SH-SY5Y (cell line): ENCODE results near the gene KCNJ12.

Source experiments
- GATA2 ChIP-seq: IDR thresholded peaks from 2 replicates; pipeline ENCODE4 v1.6.1; 2011; ENCODE audit warnings: mild to moderate bottlenecking, low read depth, low read length
- GATA3 ChIP-seq: IDR thresholded peaks from 2 replicates; pipeline ENCODE4 v1.6.1; 2011; ENCODE audit warnings: low read depth, mild to moderate bottlenecking, low read length, moderate library complexity

Gene KCNJ12

DNA sequence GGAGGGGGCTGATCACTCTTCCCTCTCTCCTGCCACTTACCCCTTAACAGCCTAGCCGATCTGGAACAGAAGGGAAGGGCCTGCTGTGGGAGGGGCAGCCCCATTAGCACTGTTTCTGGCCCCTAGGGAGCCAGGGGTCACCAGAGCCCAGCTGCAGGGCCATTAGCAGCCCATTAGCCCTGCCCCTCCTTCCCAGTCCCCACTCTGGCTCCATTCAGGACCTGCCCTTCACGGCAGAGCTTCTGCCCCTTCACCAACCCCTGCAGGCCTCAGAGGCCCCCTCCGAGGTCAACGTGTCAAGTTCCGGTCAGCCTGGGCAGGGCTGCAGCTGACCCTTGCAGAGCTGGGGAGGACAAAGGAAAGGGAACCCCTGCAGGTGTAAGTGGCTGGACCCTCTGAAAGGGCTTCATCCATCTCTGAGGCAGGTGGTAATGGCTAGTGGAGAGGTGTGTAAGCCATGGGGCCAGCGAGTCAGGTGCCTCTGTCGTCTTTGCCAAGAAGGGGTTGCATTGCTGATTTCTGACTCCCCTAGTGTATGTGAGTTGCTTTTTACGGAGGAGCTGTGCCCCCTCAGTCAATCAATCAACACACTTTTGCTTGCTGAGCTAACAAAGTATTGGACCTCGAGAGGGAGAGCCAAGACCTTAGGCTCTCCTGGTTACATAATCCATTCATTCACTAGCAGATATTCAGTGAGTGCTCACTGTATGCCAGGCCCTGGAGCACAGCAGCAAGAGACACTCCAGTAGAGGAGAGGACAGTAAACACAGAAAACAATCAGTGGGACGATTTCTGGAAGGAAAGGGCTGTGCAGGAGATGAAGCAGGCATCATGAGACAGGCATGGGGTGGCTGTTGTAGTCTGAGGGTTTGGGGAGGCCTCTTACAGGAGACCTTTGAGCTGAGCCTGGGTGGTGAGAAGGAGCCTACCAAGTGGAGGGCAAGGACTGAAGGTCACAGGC lies 18.2 kb upstream of the KCNJ12 start:
- TF ChIP-seq GATA2 = no peak
- TF ChIP-seq GATA3 = no peak

- TF ChIP-seq GATA2 (no peak), GATA3 (no peak)
Observed at GRCh38 chr17:21358682-21359482, 17.3 kb upstream of the KCNJ12 start.

DNA sequence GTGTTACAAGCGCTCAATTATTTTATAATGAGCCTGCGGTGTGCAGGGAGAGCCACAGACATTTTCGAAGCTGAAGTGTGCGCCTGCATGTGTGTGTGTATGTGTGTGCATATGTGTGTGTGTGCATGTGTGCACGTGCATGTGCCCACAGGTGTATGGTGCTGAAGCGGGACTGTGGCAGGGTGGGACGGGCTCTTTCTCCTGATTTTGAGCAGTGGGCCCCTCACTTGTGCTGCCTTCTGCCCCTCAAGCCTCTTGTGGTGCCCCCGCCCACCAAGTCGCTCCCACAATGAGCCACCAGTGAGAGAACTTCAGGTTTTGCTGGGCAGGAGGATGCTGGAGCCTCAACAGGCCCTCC lies 16.7 kb upstream of the KCNJ12 start:
- no peak for TF ChIP-seq GATA2
- TF ChIP-seq GATA3 = no peak

- TF ChIP-seq GATA2 = no peak
- no peak for TF ChIP-seq GATA3
Observed at GRCh38 chr17:21360048-21360447, 16.1 kb upstream of the KCNJ12 start.

DNA sequence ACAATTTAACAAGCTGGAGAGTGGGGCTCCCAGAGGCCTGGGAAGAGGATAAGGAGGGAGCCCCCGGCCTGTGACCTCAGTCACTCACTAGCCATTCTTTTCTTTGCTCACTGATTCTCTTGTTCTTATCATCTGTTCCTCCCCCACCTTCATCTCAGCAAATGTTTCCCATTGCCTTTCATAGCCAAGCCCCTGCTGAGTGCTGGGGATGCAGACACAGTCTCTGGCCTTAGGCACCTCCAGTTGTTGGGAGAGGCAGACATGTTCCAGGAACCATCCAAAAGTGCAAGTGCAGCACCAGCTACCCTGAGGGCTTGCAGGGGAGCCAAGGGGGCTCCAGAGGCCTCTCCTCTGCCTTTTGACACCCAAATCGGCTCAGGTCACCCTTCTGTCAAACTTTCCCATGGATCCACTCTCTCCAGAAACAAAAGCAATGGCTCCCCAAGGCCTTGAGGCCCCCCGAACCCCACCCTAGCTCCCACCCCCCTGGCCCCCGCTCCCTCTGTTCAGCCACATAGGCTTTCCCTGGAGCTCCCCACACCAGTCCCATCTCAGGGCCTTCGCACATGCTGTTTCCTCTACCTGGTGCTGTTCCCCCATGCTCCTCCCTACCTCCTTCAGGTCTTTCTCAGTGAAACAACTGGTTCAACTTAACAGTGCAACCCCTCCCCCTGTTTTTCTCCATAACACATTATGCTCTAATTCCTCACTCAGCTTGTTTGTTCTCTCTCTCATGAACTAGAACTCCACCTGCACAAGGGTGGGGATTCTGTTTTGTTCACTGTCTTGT lies 14.9 kb upstream of the KCNJ12 start:
- TF ChIP-seq GATA3 (no peak), GATA2 (no peak)

DNA sequence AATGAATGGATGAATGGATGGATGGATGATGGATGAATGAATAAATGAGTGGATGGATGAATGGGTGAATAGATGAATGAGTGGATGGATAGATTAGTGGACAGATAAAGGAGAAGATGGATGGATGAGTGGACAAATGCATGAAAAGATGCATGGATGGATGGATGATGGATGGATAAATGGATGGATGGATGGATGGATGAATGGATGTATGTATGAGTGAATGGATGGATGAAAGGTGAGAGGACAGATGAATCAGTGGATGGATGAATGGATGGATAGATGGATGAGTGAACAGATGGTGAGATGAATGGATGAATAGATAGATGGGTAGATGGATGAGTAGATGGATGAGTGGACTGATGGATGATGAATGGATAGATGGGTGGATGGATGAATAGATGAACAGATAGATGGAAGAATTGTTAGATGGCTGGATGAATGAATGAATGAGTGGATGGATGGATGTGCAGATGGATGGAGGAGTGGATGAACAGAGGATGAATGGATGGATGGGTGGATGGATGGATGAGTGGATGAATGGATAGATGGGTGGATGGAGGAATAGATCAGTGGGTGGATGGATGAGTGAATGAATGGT lies 13.7 kb upstream of the KCNJ12 start:
- TF ChIP-seq GATA2 = no peak
- no peak for TF ChIP-seq GATA3

DNA sequence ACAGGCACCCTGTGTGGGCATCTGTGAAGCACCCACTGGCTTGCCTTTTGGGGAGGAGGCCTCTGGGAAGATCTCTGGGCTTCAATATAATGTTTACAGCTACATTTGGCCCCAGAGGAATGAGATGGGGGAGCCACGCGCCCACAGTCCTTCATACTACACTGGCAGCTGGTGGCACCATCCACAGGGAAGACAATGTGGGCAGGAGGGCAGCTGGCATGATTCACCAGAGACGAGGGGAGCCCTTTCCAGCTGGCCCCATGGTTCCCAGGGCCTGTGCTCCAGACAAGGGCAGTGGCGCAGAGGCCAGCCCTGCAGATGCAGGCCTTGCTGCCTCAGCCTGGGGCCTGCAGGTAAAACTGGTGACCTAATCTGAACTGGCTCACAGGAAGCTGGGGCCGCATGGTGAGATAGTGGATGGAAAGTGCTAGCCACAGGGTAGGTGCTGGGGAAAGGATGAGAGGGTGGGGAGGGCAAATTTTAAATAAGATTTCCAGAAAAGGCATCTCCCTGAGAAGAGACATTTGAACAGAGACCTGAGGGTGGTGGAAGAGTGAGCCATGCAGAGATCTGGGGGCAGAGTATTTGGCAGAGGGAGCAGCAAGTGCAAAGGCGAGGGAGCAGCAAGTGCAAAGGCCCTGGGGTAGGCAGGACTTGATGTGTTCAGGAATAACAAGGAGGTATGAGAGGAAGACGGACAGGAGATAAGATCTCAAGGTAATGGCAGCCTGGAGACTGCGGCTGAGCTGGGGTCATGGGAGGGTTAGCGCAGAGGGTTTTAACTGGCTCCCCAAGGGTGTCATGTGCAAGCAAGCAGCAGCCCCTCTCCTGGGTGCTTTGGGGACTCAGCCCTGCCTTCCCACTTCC lies 12.1 kb upstream of the KCNJ12 start:
- TF ChIP-seq GATA2 (no peak), GATA3 (no peak)

- TF ChIP-seq GATA2 = no peak
- TF ChIP-seq GATA3 = no peak
Observed at GRCh38 chr17:21365016-21365415, 11.1 kb upstream of the KCNJ12 start.

DNA sequence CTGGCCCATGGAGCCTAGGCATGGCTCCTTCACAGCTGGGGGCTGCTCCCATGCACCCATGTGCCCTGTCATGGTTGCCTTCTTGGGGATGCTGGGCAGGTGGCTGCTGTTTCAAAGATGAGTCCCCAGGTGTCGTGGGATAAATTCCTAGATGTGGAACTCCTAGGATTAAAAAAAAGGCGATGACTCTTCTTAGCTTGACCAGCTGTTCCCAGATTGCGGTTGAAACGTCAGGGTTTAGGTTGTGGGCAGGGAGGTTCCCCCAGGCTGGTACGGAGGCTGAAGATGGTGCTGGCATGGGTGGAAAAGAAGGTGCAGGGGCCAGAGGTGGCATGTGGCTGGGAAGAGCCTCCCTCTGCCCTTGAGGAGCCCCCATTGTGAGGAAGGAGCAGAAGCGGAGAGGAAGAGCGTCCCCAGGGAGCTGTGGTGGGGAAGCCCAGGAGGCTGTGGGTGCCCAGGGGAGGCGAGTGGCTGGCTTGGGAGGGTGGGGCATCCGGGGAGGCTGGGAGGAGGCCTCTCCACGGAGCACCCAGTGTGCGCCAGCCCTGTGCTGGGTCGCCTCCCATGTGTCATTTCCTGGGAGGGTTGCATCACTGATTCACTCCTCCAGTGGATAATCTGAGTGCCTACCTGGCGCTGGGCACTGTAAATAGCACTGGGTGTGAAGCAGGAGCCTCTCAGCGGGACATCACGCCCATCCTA lies 7.5 kb upstream of the KCNJ12 start:
- TF ChIP-seq GATA3 (no peak), GATA2 (no peak)

- TF ChIP-seq GATA2 = no peak
- TF ChIP-seq GATA3 = no peak
Observed at GRCh38 chr17:21369395-21369794, 6.8 kb upstream of the KCNJ12 start.

- TF ChIP-seq GATA2 (no peak), GATA3 (no peak)
Observed at GRCh38 chr17:21370430-21370829, 5.7 kb upstream of the KCNJ12 start.

GRCh38 chr17:21371511-21372081 lies 4.6 kb upstream of the KCNJ12 start:
- TF ChIP-seq GATA2 (no peak), GATA3 (no peak)
